Activated CD4-positive, alpha-beta T cell treated with anti-CD3 and anti-CD28 coated beads, Interleukin-2, Interleukin-6, amounts not matched to agents 100 ng/mL and 50 ng/mL, durations not matched to agents 16 hours and 8 hours (primary cell): ENCODE results near the gene MARCHF6.
"Not testable (repeated sequence)": the region's sequence is repeated elsewhere in the genome, so short reads cannot be mapped to it uniquely, and the experiment has no call there.

Source experiments
- DNase-seq: peaks from one replicate; pipeline ENCODE4 v3.0.0-alpha.2; 2020

Gene MARCHF6

DNA sequence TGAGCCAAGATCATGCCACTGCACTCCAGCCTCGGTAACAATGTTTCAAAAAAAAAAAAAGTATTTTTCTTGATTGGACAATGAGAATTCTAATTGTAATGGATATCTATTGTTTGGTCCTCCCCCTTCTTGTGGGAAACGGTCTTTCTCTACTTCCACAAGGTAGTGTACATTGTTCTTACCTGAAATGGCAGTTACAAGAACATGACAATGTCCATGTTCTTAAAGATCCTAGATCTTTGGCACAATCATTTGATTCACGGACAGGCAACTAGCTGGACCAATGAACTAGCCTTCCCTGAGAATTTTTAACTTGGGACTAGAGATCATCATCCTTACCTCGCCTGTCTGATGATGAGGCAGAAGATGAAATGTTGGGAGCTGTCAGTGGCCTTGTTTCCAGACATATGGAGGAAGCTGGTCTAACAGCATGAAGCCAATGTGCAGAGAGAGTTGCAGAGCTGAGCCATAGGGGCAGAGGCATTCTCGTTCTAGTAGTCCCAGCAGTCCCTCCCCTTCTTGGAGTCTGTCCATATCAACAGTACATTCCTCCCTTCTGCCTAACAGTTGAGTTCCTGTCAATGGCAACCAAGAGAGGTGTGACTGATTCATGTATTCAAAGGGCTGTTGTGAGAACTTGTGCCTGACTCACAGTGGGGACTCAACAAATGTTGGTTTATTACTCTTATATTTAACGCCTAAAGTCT lies 2.1 kb upstream of the MARCHF6 start:
- no peak for DNase-seq

DNA sequence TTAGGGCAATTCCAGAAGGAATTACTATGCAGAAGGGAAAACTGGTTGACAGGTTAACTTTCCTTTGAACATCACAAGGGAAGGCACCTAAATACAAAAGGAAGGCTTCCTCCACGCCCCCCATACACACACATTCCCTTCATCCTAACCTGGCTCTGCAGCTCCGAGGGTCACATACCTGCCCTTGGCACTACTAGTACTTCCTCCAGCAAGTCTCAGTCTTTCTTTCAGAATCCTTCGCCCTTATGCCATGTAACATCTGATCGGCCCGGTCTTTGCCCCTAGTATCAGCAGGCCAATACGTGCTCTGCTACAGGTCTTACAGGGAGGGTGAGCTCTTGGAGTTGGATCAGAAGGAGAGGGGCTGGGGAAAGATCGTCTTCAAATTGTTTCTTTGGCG lies 1.6 kb upstream of the MARCHF6 start:
- no peak for DNase-seq

- DNase-seq, result no peak
Measured at GRCh38 chr5:10352430-10353240, 860 bp upstream of the MARCHF6 start.

GRCh38 chr5:10354048-10354872 lies 765 bp downstream of the MARCHF6 start:
- peak; percentile 50 for DNase-seq

DNA sequence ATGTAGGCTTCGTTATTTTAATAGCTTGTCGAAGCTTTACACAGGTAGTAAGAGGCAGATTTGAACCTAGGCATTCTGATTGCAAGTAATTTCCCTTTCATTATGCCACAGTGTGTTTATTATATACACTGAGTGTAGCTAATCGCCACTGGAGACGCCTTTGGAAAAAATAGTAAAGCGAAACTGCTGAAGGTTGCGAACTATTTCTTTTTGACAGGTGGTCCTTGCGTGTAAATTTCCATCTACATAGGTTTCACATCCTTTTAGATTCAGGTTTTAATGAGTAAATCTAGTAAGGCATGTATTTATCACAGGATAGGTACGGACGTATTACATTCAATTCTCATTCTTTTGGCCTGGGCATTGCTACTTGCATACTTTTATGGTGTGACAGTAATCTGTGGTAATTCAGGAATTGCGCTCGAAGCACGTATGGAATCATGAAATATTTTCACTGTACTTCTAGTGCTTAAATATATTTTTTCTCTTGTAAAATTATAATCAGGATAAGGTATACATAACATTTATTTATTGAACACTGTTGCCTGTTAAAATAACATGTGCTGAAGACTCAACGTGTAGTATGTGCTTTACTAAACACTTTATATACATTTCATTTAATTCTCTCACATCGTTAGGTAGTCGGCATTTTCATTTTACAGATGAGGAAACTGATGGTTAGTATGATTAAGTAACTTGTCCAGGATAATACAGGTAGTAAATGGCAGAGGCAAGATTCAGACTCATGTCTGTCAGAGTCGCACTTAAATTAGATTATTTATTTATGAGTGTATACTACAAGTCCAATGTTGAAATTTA lies 1.8 kb downstream of the MARCHF6 start:
- DNase-seq, result peak; percentile 52

DNA sequence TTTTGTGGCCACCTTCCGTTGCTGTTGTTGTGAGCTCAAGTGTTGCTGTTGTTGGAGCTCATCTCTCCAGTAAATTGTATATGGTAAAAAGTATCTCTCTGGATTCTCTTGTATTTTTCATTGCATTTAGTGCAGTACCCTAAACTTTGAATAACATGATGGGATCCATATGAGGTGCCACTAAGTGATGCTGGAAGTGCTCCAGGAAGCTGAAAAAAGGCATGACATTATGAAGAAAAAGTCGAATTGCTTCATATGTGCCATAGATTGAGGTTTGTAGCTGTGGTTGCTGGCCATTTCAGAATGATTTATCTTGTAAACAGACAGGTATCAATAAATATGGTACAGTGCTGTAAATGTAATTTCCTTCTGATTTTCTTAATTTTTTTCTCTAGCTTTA lies 5.5 kb downstream of the MARCHF6 start:
- DNase-seq, result no peak

GRCh38 chr5:10360686-10361085 lies 7.2 kb downstream of the MARCHF6 start:
- no peak for DNase-seq

DNA sequence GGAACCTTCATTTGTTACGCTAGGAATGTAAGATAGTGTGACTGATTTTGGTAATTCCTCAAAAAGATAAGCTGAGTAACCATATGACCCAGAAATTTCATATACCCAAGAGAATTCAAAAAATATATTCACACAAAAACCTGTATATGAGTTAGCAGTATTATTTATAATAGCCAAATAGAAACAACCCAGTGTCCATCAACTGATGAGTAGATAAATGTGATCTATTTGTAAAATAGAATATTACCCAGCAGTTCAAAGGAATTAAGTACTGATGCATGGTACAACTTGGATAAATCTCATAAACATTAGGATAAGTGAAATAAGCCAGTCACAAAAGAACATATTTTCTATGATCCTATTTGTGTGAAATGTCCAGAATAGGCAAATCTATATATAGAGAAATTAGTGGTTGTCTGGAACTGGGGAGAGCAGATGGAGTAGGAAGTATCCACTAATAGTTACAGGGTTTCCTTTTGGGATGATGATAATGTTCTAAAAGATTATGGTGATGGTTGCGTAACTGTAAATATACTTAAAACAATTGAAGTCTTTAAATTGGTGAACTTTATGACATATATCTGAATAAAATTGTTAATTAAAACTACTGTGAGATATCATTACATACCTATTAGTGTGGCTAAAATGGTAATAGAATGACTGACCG lies 10.2 kb downstream of the MARCHF6 start:
- DNase-seq, result no peak

GRCh38 chr5:10364186-10364689 lies 10.7 kb downstream of the MARCHF6 start:
- peak; percentile 26 for DNase-seq

DNA sequence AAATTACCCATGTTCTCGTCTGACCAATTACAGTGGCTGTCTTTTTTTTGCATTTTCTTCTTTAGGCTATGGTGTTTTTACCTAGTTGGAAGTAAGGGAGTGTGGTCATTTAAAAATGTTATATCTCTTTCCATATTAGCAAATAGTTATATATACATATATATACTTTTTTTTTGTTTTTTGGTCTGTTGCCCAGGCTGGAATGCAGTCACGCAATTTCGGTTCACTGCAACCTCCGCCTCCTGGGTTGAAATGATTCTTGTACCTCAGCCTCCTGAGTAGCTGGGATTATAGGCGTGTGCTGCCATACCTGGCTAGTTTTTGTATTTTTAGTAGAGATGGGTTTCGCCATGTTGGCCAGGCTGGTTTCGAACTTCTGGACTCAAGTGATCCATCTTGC lies 12.3 kb downstream of the MARCHF6 start:
- no peak for DNase-seq

DNA sequence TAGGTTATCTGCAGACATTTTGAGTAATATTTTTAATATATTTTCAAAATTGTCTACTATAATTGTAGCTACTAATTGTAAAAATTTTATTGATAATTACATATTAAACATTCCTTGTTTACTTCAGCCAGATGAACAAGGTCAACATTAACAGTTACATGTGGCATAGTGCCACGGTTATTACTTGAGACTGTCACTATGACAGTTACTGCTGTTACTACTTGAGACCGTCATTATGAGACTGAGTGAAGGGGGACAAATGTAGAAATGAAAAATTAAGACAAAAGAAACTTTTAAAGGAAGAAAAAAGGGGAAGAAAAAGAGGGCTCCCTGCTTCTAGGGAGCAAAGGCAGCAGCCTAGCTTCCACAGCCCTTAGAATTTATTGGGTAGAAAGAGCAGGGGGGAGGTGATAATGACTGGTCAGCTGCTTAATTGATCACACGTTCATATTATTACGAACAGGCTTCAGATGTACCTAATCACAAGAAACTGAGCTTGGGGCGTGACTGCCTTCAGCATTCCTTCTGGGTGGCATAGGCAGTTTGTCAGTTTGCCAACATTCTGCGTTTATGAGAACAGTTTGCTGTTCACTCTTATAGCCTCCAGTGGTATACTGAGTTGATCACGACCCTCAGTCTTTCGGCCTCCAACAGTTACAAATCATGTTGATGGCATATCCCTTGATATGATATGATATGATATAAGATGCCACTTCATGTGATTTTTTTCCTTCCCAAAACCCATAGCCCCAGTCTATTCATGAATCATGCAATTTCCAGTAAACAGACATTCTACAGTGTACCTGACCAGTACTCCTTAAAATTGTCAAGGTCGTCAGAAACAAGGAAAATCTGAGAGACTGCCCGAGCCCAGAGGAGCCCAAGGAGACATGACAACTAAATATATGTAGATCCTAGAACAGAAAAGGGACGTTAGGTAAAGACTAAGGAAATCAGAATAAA lies 13.1 kb downstream of the MARCHF6 start:
- DNase-seq, result no peak

GRCh38 chr5:10367579-10367978 lies 14.1 kb downstream of the MARCHF6 start:
- no peak for DNase-seq

GRCh38 chr5:10370931-10371330 lies 17.4 kb downstream of the MARCHF6 start:
- no peak for DNase-seq

- not testable (repeated sequence) for DNase-seq
Measured at GRCh38 chr5:10371369-10371768, 17.9 kb downstream of the MARCHF6 start.

DNA sequence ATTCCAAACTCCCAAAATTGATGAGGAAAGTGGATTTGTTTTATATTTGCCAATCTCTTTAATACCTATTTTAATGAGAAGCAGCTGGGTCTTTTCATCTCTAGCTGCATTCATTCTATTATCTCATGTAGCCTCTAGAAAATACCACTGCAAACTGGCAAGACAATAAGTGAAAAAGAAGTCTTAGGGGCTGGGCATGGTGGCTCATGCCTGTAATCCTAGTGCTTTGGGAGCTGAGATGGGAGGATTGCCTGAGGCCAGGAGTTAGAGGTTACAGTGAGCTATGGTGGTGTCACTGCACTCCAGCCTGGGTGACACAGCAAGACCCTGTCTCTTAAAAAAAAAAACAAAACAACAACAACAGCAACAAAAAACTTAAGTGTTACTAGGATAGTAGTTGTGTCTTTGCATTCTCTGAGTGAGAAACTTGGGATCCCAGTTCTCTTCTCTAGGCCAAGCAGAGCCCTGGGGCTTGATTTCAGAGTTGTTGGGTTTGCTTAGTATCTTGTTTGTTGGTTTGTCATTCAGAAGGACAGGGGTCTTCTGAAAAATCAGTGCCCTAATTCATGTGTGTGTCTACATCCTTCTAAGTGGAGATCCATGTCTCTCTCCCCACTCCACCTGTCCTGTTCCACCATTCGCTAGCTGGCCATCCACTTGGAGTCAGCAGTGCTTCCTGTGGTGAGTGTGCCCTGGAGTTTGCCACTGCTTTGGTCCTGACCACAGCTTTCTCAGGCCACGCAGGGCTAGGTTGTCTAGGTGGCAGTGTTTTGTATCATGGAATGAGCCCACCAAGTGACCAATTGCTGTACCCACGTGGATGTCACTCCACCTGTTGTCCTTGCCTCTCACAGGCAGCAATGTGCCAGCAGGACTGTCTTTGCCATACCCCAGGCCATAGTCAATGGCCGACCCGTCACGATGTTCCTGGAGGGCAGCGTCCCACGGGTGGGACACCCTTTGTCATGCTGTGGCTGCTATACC lies 19.5 kb downstream of the MARCHF6 start:
- DNase-seq, result no peak

GRCh38 chr5:10374046-10375022 lies 20.8 kb downstream of the MARCHF6 start:
- no peak for DNase-seq

GRCh38 chr5:10375146-10375545 lies 21.7 kb downstream of the MARCHF6 start:
- DNase-seq, result not testable (repeated sequence)

DNA sequence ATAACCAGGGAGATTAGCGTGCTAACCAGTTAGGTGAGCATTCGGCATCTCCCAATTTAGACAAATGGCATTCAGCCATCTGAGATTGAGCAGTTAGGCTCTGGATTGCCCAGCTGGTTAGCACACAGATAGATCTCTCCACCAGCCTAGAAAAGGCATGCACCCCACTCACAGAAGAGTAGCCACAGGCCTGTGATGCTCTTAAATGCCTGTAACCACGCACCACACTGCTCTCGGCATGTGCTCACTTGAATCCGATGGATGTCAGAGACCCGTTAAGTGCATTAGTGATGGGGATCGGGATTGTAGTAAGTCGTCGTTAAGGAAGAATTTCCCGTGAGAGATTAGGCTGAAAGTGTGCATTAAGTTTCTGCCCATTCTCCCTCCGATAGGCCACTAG lies 23.0 kb downstream of the MARCHF6 start:
- DNase-seq, result no peak
